Thyroid gland (tissue), 4 donors: ENCODE measurements around the gene BAG1.

Experiments used
- POLR2A ChIP-seq, 2 donors: fragments of 450-650 bp; IDR thresholded peaks; one replicate each; pipeline ENCODE4 v1.6.1; 2017; ENCODE audit warnings: antibody characterized with exemption in 2 of 2, mild to moderate bottlenecking in 2 of 2, moderate library complexity in 1 of 2
- TF ChIP-seq, protein P1 (sequence below), 6 experiments: fragments of 200-600 bp in 3 of 6; fragments of 450-650 bp in 3 of 6; sonication (generic) in 3 of 6; IDR thresholded peaks; one replicate each; pipeline ENCODE4 v1.5.1; 2016 to 2019; ENCODE audit warnings: antibody characterized with exemption in 6 of 6, mild to moderate bottlenecking in 2 of 6, inconsistent platforms in 1 of 6, moderate library complexity in 1 of 6

DNA sequence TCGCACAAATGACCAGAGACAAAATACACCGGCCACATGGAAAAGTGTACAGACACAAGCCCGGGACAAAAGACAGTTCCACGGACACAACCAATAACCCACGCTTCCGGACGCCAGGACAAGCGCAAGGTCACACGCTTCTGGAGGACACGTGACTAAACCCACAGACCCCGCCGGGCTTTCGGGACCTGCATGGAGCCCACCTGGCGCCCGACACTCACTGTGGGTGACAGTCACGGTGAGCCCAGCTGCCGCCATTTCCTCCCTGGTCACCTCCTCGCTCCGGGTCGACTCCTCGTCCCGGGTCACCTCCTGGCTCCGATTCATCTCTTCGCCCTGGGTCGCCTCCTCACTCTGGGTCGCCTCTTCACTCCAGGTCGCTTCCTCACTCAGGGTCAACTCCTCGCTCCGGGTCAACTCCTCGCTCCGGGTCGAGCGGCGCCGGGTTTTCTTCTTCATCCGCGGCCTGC, 470 bp downstream of the BAG1 start:
- TF ChIP-seq, protein P1, sequence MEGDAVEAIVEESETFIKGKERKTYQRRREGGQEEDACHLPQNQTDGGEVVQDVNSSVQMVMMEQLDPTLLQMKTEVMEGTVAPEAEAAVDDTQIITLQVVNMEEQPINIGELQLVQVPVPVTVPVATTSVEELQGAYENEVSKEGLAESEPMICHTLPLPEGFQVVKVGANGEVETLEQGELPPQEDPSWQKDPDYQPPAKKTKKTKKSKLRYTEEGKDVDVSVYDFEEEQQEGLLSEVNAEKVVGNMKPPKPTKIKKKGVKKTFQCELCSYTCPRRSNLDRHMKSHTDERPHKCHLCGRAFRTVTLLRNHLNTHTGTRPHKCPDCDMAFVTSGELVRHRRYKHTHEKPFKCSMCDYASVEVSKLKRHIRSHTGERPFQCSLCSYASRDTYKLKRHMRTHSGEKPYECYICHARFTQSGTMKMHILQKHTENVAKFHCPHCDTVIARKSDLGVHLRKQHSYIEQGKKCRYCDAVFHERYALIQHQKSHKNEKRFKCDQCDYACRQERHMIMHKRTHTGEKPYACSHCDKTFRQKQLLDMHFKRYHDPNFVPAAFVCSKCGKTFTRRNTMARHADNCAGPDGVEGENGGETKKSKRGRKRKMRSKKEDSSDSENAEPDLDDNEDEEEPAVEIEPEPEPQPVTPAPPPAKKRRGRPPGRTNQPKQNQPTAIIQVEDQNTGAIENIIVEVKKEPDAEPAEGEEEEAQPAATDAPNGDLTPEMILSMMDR (IDR thresholded peaks at IDR 0.05) = no peak
- no peak for TF ChIP-seq POLR2A (IDR thresholded peaks at IDR 0.05)
